GM12878 (cell line): ENCODE data around the gene PKMYT1. TPM values are rescaled to one million over a fixed set of nuclear protein-coding genes. Genes with fewer than 3 reads are reported as not detected.

Source experiments
- ATAC-seq: fragments of 200-7000 bp; cut with Tn5 transposase; 3 replicates; pipeline ENCODE4 v1.9.1; 2020; ENCODE audit warnings: mild to moderate bottlenecking, moderate library complexity
- BruUV-seq: library from RNA; stranded (reverse); fragments of 400-500 nt; replicated peaks from 2 replicates; lab custom pipeline; 2021; lab: Mats Ljungman, UMichigan
- CTCF ChIA-PET: fragments of 300-600 bp; sonication (Branson Sonifier 250); formaldehyde crosslinking; extraction: SDS; loops from one replicate; lab custom pipeline; 2021; ENCODE audit warnings: inconsistent platforms; lab: Yijun Ruan, JAX
- POLR2A ChIA-PET: fragments of 350-600 bp; formaldehyde crosslinking; extraction: SDS; loops from one replicate; lab custom pipeline; 2021; ENCODE audit warnings: inconsistent platforms; lab: Charles Lee
- RAD21 ChIA-PET: fragments of 300-600 bp; sonication (Branson Sonifier 250); formaldehyde crosslinking; loops from one replicate; lab custom pipeline; 2023; ENCODE audit warnings: antibody characterized with exemption; ENCODE audit not compliant: unreplicated experiment; lab: Charles Lee
- SMC1A ChIA-PET: fragments of 300-600 bp; sonication (Branson Sonifier 250); formaldehyde crosslinking; loops from one replicate; lab custom pipeline; 2023; ENCODE audit not compliant: unreplicated experiment, uncharacterized antibody; lab: Charles Lee
- DNase-seq: peaks from one replicate; pipeline ENCODE4 v3.0.0-alpha.2; 2011; ENCODE audit warnings: low read depth, low spot score
- FAIRE-seq: peaks from 3 replicates; lab custom pipeline; 2011; peaks lifted over from hg19 to GRCh38; lab: Jason Lieb, UNC
- H2AFZ ChIP-seq: 2 replicates; pipeline ENCODE4 v1.6.0; 2011; ENCODE audit warnings: low read depth, low read length, control low read depth; ENCODE audit not compliant: control insufficient read depth
- H3K27ac ChIP-seq: 2 replicates; pipeline ENCODE4 v1.5.1; 2011; ENCODE audit warnings: control low read depth; ENCODE audit not compliant: control insufficient read depth, insufficient read depth
- H3K27me3 ChIP-seq, 2 experiments: replicated peaks in 1 of 2; 2 replicates each; pipeline versions ENCODE4 v1.6.0 to v1.6.1; 2011; ENCODE audit warnings: low read length in 1 of 2; ENCODE audit not compliant: control insufficient read depth in 2 of 2, insufficient read depth in 2 of 2
- H3K36me3 ChIP-seq, 2 experiments: 2 replicates each; pipeline ENCODE4 v1.5.1; 2011; ENCODE audit warnings: low read length in 1 of 2; ENCODE audit not compliant: control insufficient read depth in 2 of 2, insufficient read depth in 2 of 2
- H3K4me1 ChIP-seq: 2 replicates; pipeline ENCODE4 v1.6.1; 2011; ENCODE audit warnings: mild to moderate bottlenecking, low read length, moderate library complexity, mixed read lengths; ENCODE audit not compliant: control insufficient read depth, insufficient read depth
- H3K4me2 ChIP-seq: 2 replicates; pipeline ENCODE4 v1.6.0; 2011; ENCODE audit warnings: control low read depth; ENCODE audit not compliant: control insufficient read depth, insufficient read depth
- H3K4me3 ChIP-seq: fragments of 200-600 bp; sonication (generic); 2 replicates; pipeline ENCODE4 v1.5.1; 2016
- H3K79me2 ChIP-seq: 2 replicates; pipeline ENCODE4 v1.6.0; 2011; ENCODE audit warnings: low read length; ENCODE audit not compliant: control insufficient read depth, insufficient read depth
- H3K9ac ChIP-seq: 2 replicates; pipeline ENCODE4 v1.8.0; 2011; ENCODE audit warnings: low read length, control low read depth, mixed read lengths; ENCODE audit not compliant: control insufficient read depth, insufficient read depth
- H3K9me3 ChIP-seq: replicated peaks from 3 replicates; pipeline ENCODE4 v1.5.1; 2011; ENCODE audit warnings: mild to moderate bottlenecking, low read length; ENCODE audit not compliant: control insufficient read depth, insufficient read depth
- H4K20me1 ChIP-seq: 2 replicates; pipeline ENCODE4 v1.6.0; 2011; ENCODE audit not compliant: control insufficient read depth, insufficient read depth
- IRF5 ChIP-seq: fragments of 450-650 bp; IDR thresholded peaks from 2 replicates; pipeline ENCODE4 v1.6.1; 2017; ENCODE audit warnings: borderline replicate concordance
- POU2F2 ChIP-seq: IDR thresholded peaks from 3 replicates; pipeline ENCODE4 v1.6.1; 2011; ENCODE audit warnings: low read depth, mild to moderate bottlenecking, low read length, borderline replicate concordance
- ZZZ3 ChIP-seq: IDR thresholded peaks from 2 replicates; pipeline ENCODE4 v1.6.1; 2011; ENCODE audit warnings: low read depth; ENCODE audit not compliant: control insufficient read depth, insufficient read length
- WGBS: methylation state at CpG from one replicate; pipeline ENCODE4 v1.1.6; 2016; ENCODE audit warnings: low lambda C conversion rate; ENCODE audit not compliant: insufficient replicate concordance, insufficient coverage; ENCODE audit errors: missing lambda C conversion rate; 5-methylcytosine and 5-hydroxymethylcytosine counted together
- in situ Hi-C: fragments of 300-500 bp; cut with MboI; formaldehyde crosslinking; loops from 9 replicates; pipeline ENCODE4 v1.14.3; 2018; ENCODE audit warnings: mixed read lengths
- intact Hi-C: fragments of 100-400 bp; cut with micrococcal nuclease; formaldehyde crosslinking; loops from one replicate; pipeline ENCODE4 v1.14.2; 2022; ENCODE audit not compliant: unreplicated experiment
- polyA plus RNA-seq, 11 experiments: library from polyadenylated mRNA; depleted of rRNA in 4 of 11; unstranded in 6 of 11; stranded (reverse) in 5 of 11; fragments of >200 nt; fragmentation: Nextera tagmentation in 4 of 11; fragmentation: Illumina TruSeq in 1 of 11; extraction: Ambion mirVana in 4 of 11; extraction: Trizol in 1 of 11; gene quantifications; 1 replicate in 1 of 11; 2 replicates in 10 of 11; pipeline versions ENCODE4 v1.2.1 to v1.2.3, GENCODE V29; 2011 to 2016; ENCODE audit warnings: inconsistent platforms in 2 of 11, missing spikeins in 2 of 11, low read depth in 1 of 11
- total RNA-seq, 4 experiments: library from RNA; depleted of rRNA in 3 of 4; stranded (reverse); fragments of >200 nt in 3 of 4; fragmentation: Illumina TruSeq in 1 of 4; extraction: Trizol in 1 of 4; gene quantifications; 2 replicates each; pipeline versions ENCODE4 v1.2.1 to v1.2.3, GENCODE V29; 2013 to 2021

PKMYT1 gene
- total and polyA plus RNA-seq, 10 of the 15 experiments (the other 5 are each of a cell fraction or from before 2014, with no cell fraction given) = 4.6 to 101 (median 29.9) TPM

- H3K4me3 ChIP-seq = no peak overlapping the region
- DNase-seq = no peak
- H3K27ac ChIP-seq = no peak overlapping the region
- no peak overlapping the region for H2AFZ ChIP-seq
- ChIA-PET CTCF (interaction anchor here (1.5 to 2.4 kb wide), 2 partner anchors 28 kb away, joined by 5 to 6 read pairs; no protein-coding TSS in a partner anchor), RAD21 (no interaction called here)
- no peak overlapping the region for H3K4me2 ChIP-seq
- TF ChIP-seq IRF5 = no peak
- no peak for TF ChIP-seq POU2F2
- no peak for TF ChIP-seq ZZZ3
- TF ChIP-seq, all 136 proteins: peak for 0
- in situ Hi-C loops (no loop called here), intact Hi-C loops (no loop called here)
- POLR2A ChIA-PET = no interaction called here
- SMC1A ChIA-PET = no interaction called here
- Histone ChIP-seq H4K20me1 (no peaks in the 10 kb centered on the region), H3K4me1 (peaks cover 21% of the 10 kb centered on the region), H3K27me3 (no peaks in the 10 kb centered on the region), H3K9me3 (no peaks in the 10 kb centered on the region), H3K36me3 (no peaks in the 10 kb centered on the region), H3K9ac (no peak overlapping the region), H3K79me2 (no peaks in the 10 kb centered on the region)
- no TSS peak for BruUV-seq
- ATAC-seq = no peak
- no peak for FAIRE-seq
- 47% methylated on average over 23 of the region's 26 CpGs for WGBS
Observed at GRCh38 chr16:2954656-2955381, 25.4 kb downstream of the PKMYT1 start.
